Cortex of kidney (tissue), 1 donor: ENCODE data around the gene MPC1.
"Not testable (repeated sequence)": the region's sequence is repeated elsewhere in the genome, so short reads cannot be mapped to it uniquely, and the experiment has no call there.

Experiments used
- DNase-seq: peaks from one replicate; lab custom pipeline; 2025; lab: John Stamatoyannopoulos, UW

MPC1 gene

DNA sequence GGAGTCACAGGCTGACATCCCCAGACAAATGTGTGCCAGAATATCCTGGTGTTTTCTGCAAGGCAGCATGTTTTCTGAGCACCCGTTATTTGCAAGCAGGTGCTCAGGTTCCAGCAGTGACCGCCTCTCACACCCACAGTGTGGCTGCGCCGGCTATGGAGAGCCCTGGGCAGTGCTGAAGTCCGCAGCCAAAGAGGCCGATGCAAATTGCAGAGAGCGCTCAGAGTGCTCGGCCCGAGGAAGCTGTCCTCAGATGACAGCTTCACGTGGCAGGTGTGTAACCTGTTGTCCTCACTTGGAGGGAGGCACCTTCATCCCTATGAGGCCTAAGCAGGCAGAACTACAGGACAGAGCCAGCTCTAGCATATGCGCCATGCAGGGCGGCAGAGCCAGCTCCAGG lies 23.5 kb upstream of the MPC1 start:
- DNase-seq = no peak

DNA sequence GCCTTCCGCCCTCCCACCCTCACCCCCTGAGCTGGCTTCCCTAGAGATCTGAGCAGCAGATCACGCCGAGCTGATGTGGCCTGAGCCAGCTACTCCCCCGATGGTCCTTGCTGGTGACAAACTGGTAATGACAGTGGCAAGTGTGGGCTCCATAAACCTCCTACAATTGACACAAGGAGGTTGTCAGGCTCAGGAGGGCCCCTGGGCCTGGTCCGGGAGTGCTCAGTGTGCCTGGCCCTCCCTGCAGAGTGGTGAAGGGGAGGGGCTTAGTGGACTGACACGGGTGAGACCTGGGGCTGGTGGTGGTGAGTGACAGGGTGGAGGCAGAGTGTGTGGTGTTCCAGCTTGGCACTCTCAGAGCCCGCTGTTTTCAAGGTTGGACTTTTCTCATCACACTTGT lies 22.6 kb upstream of the MPC1 start:
- DNase-seq = no peak

- no peak for DNase-seq
Measured at GRCh38 chr6:166402582-166403277, 20.0 kb upstream of the MPC1 start.

DNA sequence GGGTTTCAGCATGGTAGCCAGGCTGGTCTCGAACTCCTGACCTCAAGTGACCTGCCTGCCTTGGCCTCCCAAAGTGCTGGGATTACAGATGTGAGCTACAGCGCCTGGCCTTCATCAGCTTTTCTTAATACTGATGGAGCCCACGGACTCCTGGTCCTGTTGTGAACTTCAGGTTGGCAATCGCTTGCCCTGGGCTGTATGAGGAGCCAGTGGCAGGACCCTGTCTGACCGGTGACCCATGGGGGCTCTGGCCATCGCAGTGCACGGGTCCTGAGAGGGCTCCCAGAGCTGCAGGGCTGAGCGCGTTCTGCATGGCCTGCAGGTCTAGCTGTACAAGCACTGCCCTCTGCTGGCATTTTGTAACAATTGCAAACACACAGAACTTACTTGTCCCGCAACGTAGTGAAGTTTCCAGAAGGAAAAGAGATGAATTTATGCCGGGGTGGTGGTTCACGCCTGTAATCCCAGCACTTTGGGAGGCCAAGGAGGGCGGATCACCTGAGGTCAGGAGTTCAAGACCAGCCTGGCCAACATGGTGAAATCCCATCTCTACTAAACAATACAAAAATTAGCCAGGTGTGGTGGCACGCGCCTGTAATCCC lies 18.0 kb upstream of the MPC1 start:
- not testable (repeated sequence) for DNase-seq

GRCh38 chr6:166400181-166400580 lies 17.4 kb upstream of the MPC1 start:
- no peak for DNase-seq

DNA sequence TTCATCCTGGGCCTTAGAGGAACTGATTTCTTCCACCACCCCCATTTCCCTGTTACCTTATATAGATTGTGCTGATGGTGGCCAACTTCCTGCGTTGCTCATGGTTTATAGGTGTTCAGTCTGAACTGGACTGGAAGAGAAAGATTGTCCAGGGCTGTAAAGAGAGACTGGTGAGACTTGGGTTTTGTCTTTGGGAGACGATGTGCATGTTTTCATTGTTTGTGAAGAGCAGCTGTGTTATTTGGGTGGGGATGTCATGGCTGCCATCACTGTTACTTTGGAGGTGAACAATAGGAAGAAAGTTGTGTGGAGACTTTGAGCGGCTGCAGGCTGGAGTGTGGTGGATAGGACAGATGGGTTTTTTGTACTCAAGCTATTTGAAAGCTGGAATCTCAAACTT lies 15.6 kb upstream of the MPC1 start:
- DNase-seq = no peak

GRCh38 chr6:166397849-166398248 lies 15.1 kb upstream of the MPC1 start:
- DNase-seq = no peak

GRCh38 chr6:166395778-166396177 lies 13.0 kb upstream of the MPC1 start:
- DNase-seq = no peak

- DNase-seq = no peak
Measured at GRCh38 chr6:166395351-166395750, 12.6 kb upstream of the MPC1 start.

DNA sequence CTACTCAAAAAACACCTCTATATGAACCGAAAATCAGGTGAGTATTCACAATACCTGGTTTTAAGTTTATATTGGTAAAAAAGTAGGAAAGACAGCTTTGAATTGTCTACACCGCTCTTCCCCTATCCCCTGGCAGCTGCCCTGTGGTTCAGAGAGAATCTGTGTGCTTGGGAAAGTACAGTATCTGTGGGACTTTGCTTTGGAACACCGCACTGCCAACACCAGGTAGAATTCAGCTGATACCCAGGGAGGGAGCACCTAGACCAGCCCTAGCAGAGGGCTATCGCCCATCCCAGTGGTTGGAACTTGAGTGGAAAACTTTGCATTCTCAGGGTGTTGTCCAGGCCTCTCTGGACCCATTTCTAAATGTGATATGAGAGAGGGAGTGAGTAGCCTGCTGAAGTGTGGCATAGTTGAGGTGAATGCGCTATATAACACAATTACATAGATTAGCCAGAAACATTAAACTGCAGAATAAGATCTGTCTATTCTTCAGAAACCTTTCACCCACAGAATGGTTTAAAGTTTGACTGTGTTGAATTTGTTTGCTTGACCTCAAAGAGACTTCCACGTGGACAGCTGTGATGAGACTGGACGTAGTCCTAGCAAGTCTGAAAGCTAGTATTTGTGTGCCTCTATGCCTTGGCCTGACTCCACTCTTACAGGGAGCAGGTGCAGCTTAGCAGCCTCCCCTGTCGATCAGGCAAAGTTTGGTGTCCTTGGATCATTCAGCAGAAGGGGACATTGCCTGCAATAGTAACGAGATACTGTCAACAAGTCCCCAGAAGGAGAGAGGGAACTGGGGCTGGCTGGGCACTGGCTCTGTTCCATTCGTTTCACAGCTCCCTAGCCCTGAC lies 11.5 kb upstream of the MPC1 start:
- no peak for DNase-seq

DNA sequence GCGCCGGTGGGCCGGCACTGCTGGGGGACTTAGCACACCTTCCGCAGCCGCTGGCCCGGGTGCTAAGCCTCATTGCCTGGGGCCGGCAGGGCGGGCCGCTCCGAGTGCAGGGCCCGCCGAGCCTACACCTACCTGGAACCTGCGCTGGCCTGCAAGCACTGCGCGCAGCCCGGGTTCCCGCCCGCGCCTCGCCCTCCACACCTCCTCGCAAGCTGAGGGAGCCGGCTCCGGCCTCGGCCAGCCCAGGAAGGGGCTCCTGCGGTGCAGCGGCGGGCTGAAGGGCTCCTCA lies 10.7 kb upstream of the MPC1 start:
- DNase-seq = no peak

DNA sequence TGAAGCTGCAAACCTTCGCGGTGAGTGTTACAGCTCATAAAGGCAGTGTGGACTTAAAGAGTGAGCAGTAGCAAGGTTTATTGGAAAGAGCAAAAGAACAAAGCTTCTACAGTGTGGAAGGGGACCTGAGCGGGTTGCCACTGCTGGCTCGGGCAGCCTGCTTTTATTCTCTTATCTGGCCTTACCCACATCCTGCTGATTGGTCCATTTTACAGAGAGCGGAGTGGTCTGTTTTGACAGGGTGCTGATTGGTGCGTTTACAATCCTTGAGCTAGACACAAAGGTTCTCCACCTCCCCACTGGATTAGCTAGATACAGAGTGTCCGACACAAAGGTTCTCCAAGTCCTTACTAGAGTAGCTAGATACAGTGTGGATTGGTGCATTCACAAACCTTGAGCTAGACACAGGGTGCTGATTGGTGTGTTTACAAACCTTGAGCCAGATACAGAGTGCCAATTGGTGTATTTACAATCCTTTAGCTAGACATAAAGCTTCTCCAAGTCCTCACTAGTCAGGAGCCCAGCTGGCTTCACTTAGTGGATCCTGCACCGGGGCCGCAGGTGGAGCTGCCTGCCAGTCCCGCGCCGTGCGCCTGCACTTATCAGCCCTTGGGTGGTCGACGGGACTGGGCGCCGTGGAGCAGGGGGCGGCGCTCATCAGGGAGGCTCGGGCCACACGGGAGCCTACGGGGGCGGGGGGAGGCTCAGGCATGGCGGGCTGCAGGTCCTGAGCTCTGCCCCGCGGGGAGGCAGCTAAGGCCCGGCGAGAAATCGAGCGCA lies 10.2 kb upstream of the MPC1 start:
- not testable (repeated sequence) for DNase-seq

DNA sequence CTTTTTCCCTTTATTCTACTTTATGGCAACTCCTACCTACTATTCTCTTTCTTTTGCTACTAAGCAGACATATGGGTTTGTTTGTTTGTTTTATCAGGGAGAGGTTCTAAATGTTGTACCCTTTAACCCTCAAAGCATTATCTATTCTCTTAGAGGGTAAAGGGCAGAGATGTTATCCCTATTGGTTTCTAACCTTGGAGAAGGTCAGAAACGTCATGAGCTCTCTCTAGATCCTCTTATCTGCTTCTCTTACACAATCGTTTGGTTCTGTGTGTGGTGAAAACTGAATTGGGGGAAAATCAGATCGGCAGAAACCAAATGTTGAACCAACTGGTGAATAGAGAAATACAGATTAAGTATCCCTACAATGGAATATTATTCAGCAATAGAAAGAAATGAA lies 6.4 kb upstream of the MPC1 start:
- DNase-seq = no peak

GRCh38 chr6:166388290-166389004 lies 5.7 kb upstream of the MPC1 start:
- no peak for DNase-seq

DNA sequence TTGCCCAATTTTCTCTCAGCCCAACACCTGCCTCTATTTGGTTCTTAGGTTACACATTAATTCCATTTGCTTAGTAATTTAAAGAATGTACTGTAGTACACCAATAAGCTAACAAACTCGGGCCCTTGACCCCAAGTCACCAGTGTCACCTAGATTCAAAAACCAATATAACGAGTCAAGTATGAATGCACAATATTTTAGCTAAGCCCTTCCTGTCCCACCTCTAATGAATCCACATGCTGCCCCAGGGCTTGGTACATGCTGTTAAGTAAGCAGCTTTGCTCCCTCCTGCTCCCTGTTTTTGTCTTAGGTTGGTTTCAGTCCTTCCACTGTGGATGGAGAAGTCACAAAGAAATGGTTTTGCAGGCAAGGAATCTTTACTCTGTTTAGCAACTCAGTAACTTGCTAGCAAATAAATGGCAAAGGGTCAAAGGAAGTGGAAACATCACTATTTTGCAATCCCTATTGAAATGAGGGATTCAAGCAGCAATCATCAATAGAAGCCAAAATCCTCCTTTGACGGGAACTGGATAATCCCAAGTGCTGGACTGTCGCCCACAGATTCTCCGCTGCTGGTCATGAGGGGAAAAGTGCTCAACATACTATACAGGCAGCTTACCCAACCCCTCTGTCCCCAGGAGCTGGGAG lies 5.0 kb upstream of the MPC1 start:
- no peak for DNase-seq

GRCh38 chr6:166387098-166387497 lies 4.4 kb upstream of the MPC1 start:
- not testable (repeated sequence) for DNase-seq

GRCh38 chr6:166386111-166386510 lies 3.4 kb upstream of the MPC1 start:
- DNase-seq = no peak

DNA sequence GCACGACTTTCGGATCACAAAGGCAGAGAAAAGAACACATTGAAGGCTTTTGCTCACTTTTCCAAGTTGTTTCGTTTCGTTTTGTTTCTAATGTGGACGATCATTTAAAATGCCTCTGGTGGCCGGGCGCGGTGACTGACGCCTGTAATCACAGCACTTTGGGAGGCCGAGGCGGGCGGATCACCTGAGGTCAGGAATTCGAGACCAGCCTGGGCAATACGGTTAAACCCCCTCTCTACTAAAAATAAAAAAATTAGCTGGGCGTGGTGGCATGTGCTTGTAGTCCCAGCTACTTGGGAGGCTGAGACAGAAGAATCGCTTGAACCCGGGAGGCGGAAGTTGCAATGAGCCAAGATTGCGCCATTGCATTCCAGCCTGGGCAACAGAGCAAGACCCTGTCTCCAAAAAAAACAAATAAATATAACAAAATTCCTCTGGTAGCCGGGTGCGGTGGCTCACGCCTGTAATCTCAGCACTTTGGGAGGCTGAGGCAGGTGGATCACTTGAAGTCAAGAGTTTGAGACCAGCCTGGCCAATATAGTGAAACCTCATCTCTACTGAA lies 1.1 kb upstream of the MPC1 start:
- not testable (repeated sequence) for DNase-seq

GRCh38 chr6:166382500-166382932 lies 224 bp downstream of the MPC1 start:
- DNase-seq = no peak

DNA sequence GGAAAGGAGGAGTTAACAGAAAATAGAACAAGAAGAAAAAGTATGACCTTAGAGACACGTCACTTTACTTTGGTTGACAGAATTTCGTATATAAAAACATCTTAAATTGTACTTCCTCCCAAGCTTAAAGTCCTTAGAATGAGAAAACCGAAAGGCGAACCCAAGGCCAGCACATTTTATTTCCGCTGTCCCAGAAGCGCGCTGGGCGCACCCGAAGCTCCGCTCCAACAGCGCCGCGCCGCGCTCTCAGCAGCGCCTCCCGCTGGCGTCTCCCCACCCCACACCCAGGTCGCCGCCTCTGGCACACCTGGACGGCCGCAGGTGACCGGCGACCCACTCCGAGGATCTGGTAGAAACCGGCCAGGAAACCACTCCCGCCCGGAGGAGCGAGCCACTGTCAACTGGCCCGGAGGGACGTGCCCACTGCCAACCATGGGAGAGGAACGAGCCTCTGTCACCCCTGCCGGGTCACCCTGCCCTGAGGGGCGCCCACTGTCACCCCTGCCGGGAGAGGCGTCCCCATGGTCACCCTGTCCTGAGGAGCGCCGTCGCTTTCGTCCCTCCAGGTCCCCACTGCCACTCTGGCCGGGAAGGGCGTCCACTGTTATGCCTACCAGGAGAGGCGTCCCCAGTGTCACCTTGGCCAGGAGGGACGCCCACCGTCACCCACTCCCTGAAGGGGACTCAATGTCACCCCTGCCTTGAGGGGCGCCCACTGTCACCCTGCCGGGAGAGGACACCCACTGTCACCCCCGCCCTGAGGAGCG lies 824 bp downstream of the MPC1 start:
- no peak for DNase-seq
